Effector memory CD8-positive, alpha-beta T cell (primary cell): Measurements from ENCODE around the gene MSRB2.

ENCODE experiments used
- ATAC-seq: fragments of 150-1000 bp; cut with Tn5 transposase; replicated peaks from 2 replicates; pipeline ENCODE4 v1.10.0; 2021; ENCODE audit warnings: mild to moderate bottlenecking, moderate library complexity
- DNase-seq, 3 experiments: peaks; one replicate each; pipeline ENCODE4 v3.0.0; 2021
- H3K27ac Mint-ChIP-seq, 2 donors: one replicate each; pipeline ENCODE4 v1.8.0; 2022; ENCODE audit warnings: mild to moderate bottlenecking in 2 of 2, mixed read lengths in 2 of 2, moderate library complexity in 2 of 2
- H3K27me3 Mint-ChIP-seq, 2 donors: one replicate each; pipeline ENCODE4 v1.8.0; 2022; ENCODE audit warnings: mixed read lengths in 2 of 2
- H3K36me3 Mint-ChIP-seq: one replicate; pipeline ENCODE4 v1.8.0; 2022; ENCODE audit warnings: mild to moderate bottlenecking, moderate library complexity, mixed read lengths; ENCODE audit not compliant: insufficient read depth
- H3K4me1 Mint-ChIP-seq, 2 donors: one replicate each; pipeline ENCODE4 v1.8.0; 2022; ENCODE audit warnings: low read depth in 2 of 2, mixed read lengths in 2 of 2
- H3K4me3 Mint-ChIP-seq, 2 donors: one replicate each; pipeline ENCODE4 v1.8.0; 2022; ENCODE audit warnings: mild to moderate bottlenecking in 2 of 2, mixed read lengths in 2 of 2, moderate library complexity in 2 of 2
- H3K9me3 Mint-ChIP-seq, 2 donors: one replicate each; pipeline ENCODE4 v1.8.0; 2022; ENCODE audit warnings: mixed read lengths in 2 of 2

MSRB2 gene

GRCh38 chr10:23079700-23080099, 15.7 kb upstream of the MSRB2 start:
- Mint-ChIP-seq H3K27ac (no peak overlapping the region), H3K27me3 (peaks cover 71 to 77% of the 10 kb centered on the region in 2 donors), H3K4me1 (no peaks in the 10 kb centered on the region), H3K36me3 (no peaks in the 10 kb centered on the region), H3K4me3 (no peak overlapping the region), H3K9me3 (peaks cover 0 to 1% of the 10 kb centered on the region in 2 donors)
- ATAC-seq (no peak), DNase-seq (no peak)

- no peaks in the 10 kb centered on the region for H3K4me1 Mint-ChIP-seq
- H3K36me3 Mint-ChIP-seq = no peaks in the 10 kb centered on the region
- ATAC-seq = no peak
- H3K27me3 Mint-ChIP-seq = peaks cover 75 to 77% of the 10 kb centered on the region in 2 donors
- H3K27ac Mint-ChIP-seq = no peak overlapping the region
- peaks cover 0 to 3% of the 10 kb centered on the region in 2 donors for H3K9me3 Mint-ChIP-seq
- H3K4me3 Mint-ChIP-seq = no peak overlapping the region
- no peak for DNase-seq
These were observed 15.1 kb upstream of the MSRB2 start for GRCh38 chr10:23080262-23080661.

GRCh38 chr10:23081221-23081750, 14.1 kb upstream of the MSRB2 start:
- ATAC-seq (no peak), DNase-seq (no peak)
- Mint-ChIP-seq H3K9me3 (peaks cover 0 to 3% of the 10 kb centered on the region in 2 donors), H3K4me1 (no peaks in the 10 kb centered on the region), H3K4me3 (no peak overlapping the region), H3K36me3 (no peaks in the 10 kb centered on the region), H3K27me3 (peaks cover 69 to 71% of the 10 kb centered on the region in 2 donors), H3K27ac (no peak overlapping the region)

- H3K4me1 Mint-ChIP-seq = no peaks in the 10 kb centered on the region
- H3K27ac Mint-ChIP-seq = no peak overlapping the region
These were observed 13.5 kb upstream of the MSRB2 start for GRCh38 chr10:23081891-23082290.

GRCh38 chr10:23088609-23089008, 6.8 kb upstream of the MSRB2 start:
- no peak overlapping the region for H3K27ac Mint-ChIP-seq
- H3K36me3 Mint-ChIP-seq = no peaks in the 10 kb centered on the region
- peaks cover 16 to 17% of the 10 kb centered on the region in 2 donors for H3K27me3 Mint-ChIP-seq
- peaks cover 0 to 5% of the 10 kb centered on the region in 2 donors for H3K9me3 Mint-ChIP-seq
- no peaks in the 10 kb centered on the region for H3K4me1 Mint-ChIP-seq
- ATAC-seq (no peak), DNase-seq (no peak)
- H3K4me3 Mint-ChIP-seq = no peak overlapping the region

More at GRCh38 chr10:23081891-23082290, 13.5 kb upstream of the MSRB2 start:
- no peak for ATAC-seq
- Mint-ChIP-seq H3K4me3 (no peak overlapping the region), H3K9me3 (peaks cover 0 to 3% of the 10 kb centered on the region in 2 donors), H3K36me3 (no peaks in the 10 kb centered on the region), H3K27me3 (peaks cover 65 to 72% of the 10 kb centered on the region in 2 donors)
- no peak for DNase-seq

GRCh38 chr10:23094786-23095403, 484 bp upstream of the MSRB2 start:
- Mint-ChIP-seq H3K9me3 (peaks cover 0 to 2% of the 10 kb centered on the region in 2 donors), H3K27ac (peak overlapping the region; percentile 89), H3K36me3 (no peaks in the 10 kb centered on the region), H3K4me1 (peaks cover 18 to 24% of the 10 kb centered on the region in 2 donors), H3K27me3 (no peaks in the 10 kb centered on the region), H3K4me3 (peak overlapping the region; percentile 83 to 87)
- peak in 1 of 3 experiments; percentile 3 for DNase-seq
- peak; percentile 6 for ATAC-seq

GRCh38 chr10:23095966-23096801, 805 bp downstream of the MSRB2 start:
- Mint-ChIP-seq H3K36me3 (no peaks in the 10 kb centered on the region), H3K9me3 (peaks cover 0 to 2% of the 10 kb centered on the region in 2 donors), H3K27ac (peak overlapping the region; percentile 89), H3K27me3 (no peaks in the 10 kb centered on the region), H3K4me1 (peaks cover 18 to 27% of the 10 kb centered on the region in 2 donors), H3K4me3 (peak overlapping the region; percentile 83 to 87)
- DNase-seq (peak; percentile 4 to 20 (median 7)), ATAC-seq (peak; percentile 55)

- ATAC-seq (no peak), DNase-seq (no peak)
- Mint-ChIP-seq H3K4me1 (peaks cover 18 to 27% of the 10 kb centered on the region in 2 donors), H3K4me3 (peak overlapping the region; percentile 83 to 87), H3K27me3 (no peaks in the 10 kb centered on the region), H3K9me3 (no peaks in the 10 kb centered on the region), H3K36me3 (no peaks in the 10 kb centered on the region), H3K27ac (peak overlapping the region in 1 of 2 donors; percentile 89)
These were observed 1.6 kb downstream of the MSRB2 start for GRCh38 chr10:23096802-23097549.

GRCh38 chr10:23099079-23099478, 3.7 kb downstream of the MSRB2 start:
- no peak overlapping the region for H3K4me3 Mint-ChIP-seq
- H3K27ac Mint-ChIP-seq = no peak overlapping the region
- no peak for DNase-seq
- no peaks in the 10 kb centered on the region for H3K27me3 Mint-ChIP-seq
- no peak for ATAC-seq
- H3K36me3 Mint-ChIP-seq = no peaks in the 10 kb centered on the region
- peaks cover 18 to 27% of the 10 kb centered on the region in 2 donors for H3K4me1 Mint-ChIP-seq
- no peaks in the 10 kb centered on the region for H3K9me3 Mint-ChIP-seq

- Mint-ChIP-seq H3K4me3 (no peak overlapping the region), H3K27me3 (no peaks in the 10 kb centered on the region), H3K9me3 (no peaks in the 10 kb centered on the region), H3K27ac (no peak overlapping the region), H3K36me3 (no peaks in the 10 kb centered on the region), H3K4me1 (peaks cover 14 to 26% of the 10 kb centered on the region in 2 donors)
- DNase-seq (no peak), ATAC-seq (no peak)
These were observed 4.4 kb downstream of the MSRB2 start for GRCh38 chr10:23099816-23100215.

GRCh38 chr10:23100331-23101030, 5.1 kb downstream of the MSRB2 start:
- Mint-ChIP-seq H3K27me3 (no peaks in the 10 kb centered on the region), H3K4me1 (peaks cover 11 to 26% of the 10 kb centered on the region in 2 donors), H3K9me3 (no peaks in the 10 kb centered on the region), H3K27ac (no peak overlapping the region), H3K4me3 (no peak overlapping the region), H3K36me3 (no peaks in the 10 kb centered on the region)
- DNase-seq = no peak
- no peak for ATAC-seq

- Mint-ChIP-seq H3K36me3 (no peaks in the 10 kb centered on the region), H3K4me1 (peaks cover 0 to 7% of the 10 kb centered on the region in 2 donors), H3K4me3 (no peak overlapping the region), H3K27me3 (no peaks in the 10 kb centered on the region), H3K27ac (no peak overlapping the region), H3K9me3 (no peaks in the 10 kb centered on the region)
- DNase-seq = no peak
- ATAC-seq = no peak
These were observed 11.1 kb downstream of the MSRB2 start for GRCh38 chr10:23106331-23107072.
